Chondrocyte (in vitro differentiated cells): Measurements from ENCODE around the gene ACAP2. TPM values are rescaled to one million over a fixed set of nuclear protein-coding genes. Genes with fewer than 3 reads are reported as not detected.

ENCODE experiments used
- DNase-seq: peaks from one replicate; pipeline ENCODE4 v3.0.0; 2021; ENCODE audit warnings: mixed read lengths, low spot score
- H3K27ac Mint-ChIP-seq: one replicate; pipeline ENCODE4 v1.8.0; 2021; ENCODE audit warnings: mild to moderate bottlenecking, moderate library complexity, mixed read lengths; ENCODE audit not compliant: unreplicated experiment
- H3K27me3 Mint-ChIP-seq: 2 replicates; pipeline ENCODE4 v1.8.0; 2021; ENCODE audit warnings: low read depth, mixed read lengths
- H3K36me3 Mint-ChIP-seq: 2 replicates; pipeline ENCODE4 v1.8.0; 2021; ENCODE audit warnings: low read depth, mixed read lengths
- H3K4me1 Mint-ChIP-seq: 2 replicates; pipeline ENCODE4 v1.8.0; 2021; ENCODE audit warnings: low read depth, mild to moderate bottlenecking, mixed read lengths
- H3K4me3 Mint-ChIP-seq: one replicate; pipeline ENCODE4 v1.8.0; 2021; ENCODE audit warnings: mild to moderate bottlenecking, moderate library complexity, mixed read lengths; ENCODE audit not compliant: unreplicated experiment
- H3K9me3 Mint-ChIP-seq: 2 replicates; pipeline ENCODE4 v1.8.0; 2021; ENCODE audit warnings: low read depth, mixed read lengths
- total RNA-seq: library from RNA; stranded (reverse); gene quantifications from 3 replicates; pipeline ENCODE4 v1.2.1, GENCODE V29; 2021
- TF ChIP-seq, protein P1 (sequence below): fragments of 200-600 bp; sonication (generic); IDR thresholded peaks from 2 replicates; pipeline ENCODE4 v1.5.0; 2021; ENCODE audit warnings: antibody characterized with exemption, mild to moderate bottlenecking, moderate library complexity

ACAP2 gene
- total RNA-seq, 1 donor from 2014 or later, result 43.3 TPM

DNA sequence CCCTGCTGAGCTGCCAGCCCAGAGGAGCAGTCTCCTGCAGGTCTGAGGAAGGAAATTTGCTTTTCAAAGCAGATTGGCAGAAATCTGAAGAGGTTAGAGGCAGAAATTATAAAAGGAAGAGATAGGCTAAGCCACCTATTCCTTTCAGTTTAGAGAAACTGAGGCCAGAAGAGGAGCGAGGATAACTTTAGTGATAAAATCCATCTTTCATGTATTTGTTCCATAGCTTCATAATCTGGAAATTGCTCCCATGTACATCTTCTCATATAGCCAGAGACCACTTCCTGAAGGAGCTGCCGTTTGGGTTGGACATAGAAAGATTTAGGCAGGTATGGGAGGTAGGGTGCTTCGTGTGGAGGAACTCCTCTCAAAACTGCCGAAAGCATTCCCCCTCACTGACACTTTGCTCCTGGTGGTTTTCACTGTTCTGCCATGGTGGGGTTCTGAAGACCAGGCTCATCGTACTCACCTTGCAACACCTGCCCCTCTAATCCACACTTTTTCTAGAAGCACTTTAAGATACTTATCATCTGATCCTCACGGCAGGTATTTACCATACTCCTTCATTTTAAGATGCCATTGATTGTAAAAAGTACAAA, 670 bp upstream of the ACAP2 start:
- peak overlapping the region; percentile 70 for H3K4me3 Mint-ChIP-seq

DNA sequence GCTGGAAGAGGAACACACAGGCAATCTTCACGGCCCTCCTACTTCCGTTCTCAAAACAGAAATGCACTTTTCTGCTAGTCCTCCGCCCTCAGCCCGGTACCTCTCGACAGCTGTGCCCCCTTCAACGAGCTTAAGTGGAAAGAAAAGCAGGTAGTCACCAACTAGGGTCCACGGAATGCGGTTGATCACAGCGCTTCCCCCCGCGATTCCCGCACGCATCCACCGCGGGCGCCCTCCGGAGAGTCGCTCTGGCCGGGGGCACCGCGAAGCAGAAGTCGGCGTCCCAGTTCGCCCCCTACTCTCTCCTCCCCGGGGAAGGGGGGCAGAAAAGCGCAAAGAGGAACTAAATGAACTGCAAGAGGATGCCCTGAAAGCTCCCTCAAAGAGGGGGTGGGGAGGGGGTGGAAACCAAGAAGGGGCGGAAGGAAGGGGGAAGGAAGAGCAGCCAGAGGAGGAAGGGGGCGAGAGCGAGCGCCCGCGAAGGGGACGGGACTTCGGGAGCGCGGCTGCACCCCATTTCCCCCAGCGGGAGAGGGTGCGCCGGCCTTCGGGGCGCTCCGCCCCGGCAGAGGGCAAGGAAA, 738 bp downstream of the ACAP2 start:
- H3K9me3 Mint-ChIP-seq, result no peaks in the 10 kb centered on the region
- H3K36me3 Mint-ChIP-seq, result no peaks in the 10 kb centered on the region
- peak overlapping the region; percentile 95 for H3K27ac Mint-ChIP-seq
- H3K4me1 Mint-ChIP-seq, result peaks cover 33% of the 10 kb centered on the region
- DNase-seq, result no peak
- no peaks in the 10 kb centered on the region for H3K27me3 Mint-ChIP-seq
- TF ChIP-seq, protein P1, sequence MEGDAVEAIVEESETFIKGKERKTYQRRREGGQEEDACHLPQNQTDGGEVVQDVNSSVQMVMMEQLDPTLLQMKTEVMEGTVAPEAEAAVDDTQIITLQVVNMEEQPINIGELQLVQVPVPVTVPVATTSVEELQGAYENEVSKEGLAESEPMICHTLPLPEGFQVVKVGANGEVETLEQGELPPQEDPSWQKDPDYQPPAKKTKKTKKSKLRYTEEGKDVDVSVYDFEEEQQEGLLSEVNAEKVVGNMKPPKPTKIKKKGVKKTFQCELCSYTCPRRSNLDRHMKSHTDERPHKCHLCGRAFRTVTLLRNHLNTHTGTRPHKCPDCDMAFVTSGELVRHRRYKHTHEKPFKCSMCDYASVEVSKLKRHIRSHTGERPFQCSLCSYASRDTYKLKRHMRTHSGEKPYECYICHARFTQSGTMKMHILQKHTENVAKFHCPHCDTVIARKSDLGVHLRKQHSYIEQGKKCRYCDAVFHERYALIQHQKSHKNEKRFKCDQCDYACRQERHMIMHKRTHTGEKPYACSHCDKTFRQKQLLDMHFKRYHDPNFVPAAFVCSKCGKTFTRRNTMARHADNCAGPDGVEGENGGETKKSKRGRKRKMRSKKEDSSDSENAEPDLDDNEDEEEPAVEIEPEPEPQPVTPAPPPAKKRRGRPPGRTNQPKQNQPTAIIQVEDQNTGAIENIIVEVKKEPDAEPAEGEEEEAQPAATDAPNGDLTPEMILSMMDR, result no peak
- H3K4me3 Mint-ChIP-seq, result peak overlapping the region; percentile 95

More for the DNA sequence above, 670 bp upstream of the ACAP2 start:
- no peak for DNase-seq
- no peaks in the 10 kb centered on the region for H3K9me3 Mint-ChIP-seq
- H3K4me1 Mint-ChIP-seq, result peaks cover 33% of the 10 kb centered on the region
- H3K36me3 Mint-ChIP-seq, result no peaks in the 10 kb centered on the region
- peak overlapping the region; percentile 90 for H3K27ac Mint-ChIP-seq
- TF ChIP-seq, protein P1, result no peak
- H3K27me3 Mint-ChIP-seq, result no peaks in the 10 kb centered on the region

DNA sequence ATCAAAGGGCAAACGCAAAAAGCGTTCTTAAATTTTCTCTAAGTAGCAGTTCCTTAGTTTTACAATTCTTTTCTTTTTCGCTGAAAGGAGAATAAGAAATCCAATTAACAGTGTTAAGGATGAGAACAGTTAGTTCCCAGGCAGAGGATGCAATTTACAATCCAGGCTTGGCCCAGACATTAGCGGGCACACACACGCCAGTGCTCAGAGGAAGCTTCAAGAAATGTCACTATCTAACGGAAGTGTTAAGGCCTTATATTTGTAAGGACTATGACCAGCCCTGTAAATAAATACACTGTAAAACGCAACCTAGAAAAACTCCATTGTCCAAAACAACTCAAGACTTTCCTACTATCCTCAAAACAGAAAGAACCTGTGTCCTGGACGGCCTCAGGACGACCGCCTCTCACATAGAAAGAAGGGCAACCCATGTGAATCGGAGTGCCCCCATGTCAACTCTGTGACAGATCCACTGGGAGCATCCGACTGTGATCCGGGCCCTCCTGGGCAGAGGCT, 1.3 kb downstream of the ACAP2 start:
- Mint-ChIP-seq H3K4me3 (peak overlapping the region; percentile 95), H3K27me3 (no peaks in the 10 kb centered on the region), H3K9me3 (no peaks in the 10 kb centered on the region), H3K4me1 (peaks cover 36% of the 10 kb centered on the region), H3K36me3 (no peaks in the 10 kb centered on the region), H3K27ac (peak overlapping the region; percentile 95)
- TF ChIP-seq, protein P1, result no peak
- no peak for DNase-seq

DNA sequence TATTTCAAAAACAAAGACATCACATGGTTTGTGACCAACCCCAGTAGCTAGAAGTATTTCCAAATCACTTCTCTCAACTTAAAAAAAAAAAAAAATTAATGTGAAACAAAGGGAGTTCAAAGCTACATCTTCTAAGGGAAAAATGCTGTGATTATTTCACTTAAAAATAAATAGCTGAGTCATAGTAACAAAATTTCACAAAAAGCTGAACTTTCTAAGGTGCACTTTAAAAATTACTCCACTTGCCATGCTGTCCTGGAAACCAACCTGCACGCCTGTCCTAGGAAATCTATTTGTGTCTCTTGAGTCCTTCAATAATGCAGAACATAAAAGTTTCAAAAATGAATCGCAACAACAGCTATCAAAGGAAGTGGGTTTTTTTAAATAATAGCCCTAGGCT, 1.8 kb downstream of the ACAP2 start:
- peak overlapping the region; percentile 95 for H3K27ac Mint-ChIP-seq
- H3K9me3 Mint-ChIP-seq, result no peaks in the 10 kb centered on the region
- H3K4me1 Mint-ChIP-seq, result peaks cover 40% of the 10 kb centered on the region
- TF ChIP-seq, protein P1, result no peak
- peak overlapping the region; percentile 95 for H3K4me3 Mint-ChIP-seq
- no peak for DNase-seq
- H3K36me3 Mint-ChIP-seq, result no peaks in the 10 kb centered on the region
- no peaks in the 10 kb centered on the region for H3K27me3 Mint-ChIP-seq

DNA sequence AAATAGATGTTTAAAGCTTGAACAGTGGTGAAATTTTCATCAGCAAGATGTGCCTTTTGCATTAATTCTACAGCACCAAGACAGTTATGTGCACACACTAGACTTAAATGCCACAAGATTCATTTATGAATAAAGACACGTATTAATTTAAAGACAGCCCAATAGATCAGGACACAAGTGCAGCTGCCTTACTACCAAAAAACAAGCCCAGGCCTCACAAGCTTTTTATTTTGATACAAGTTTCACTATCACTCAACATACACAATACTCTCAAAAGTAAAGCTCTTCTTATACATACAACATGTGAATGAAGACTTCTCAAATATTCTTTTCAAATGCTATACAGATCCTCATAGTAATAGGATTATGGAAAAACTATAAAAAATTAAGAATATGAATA, 2.4 kb downstream of the ACAP2 start:
- no peak for DNase-seq
- peak overlapping the region; percentile 38 for H3K27ac Mint-ChIP-seq
- H3K9me3 Mint-ChIP-seq, result no peaks in the 10 kb centered on the region

More for the DNA sequence above, 2.4 kb downstream of the ACAP2 start:
- H3K27me3 Mint-ChIP-seq, result no peaks in the 10 kb centered on the region
- no peak overlapping the region for H3K4me3 Mint-ChIP-seq
- H3K4me1 Mint-ChIP-seq, result peaks cover 41% of the 10 kb centered on the region
- no peaks in the 10 kb centered on the region for H3K36me3 Mint-ChIP-seq
- TF ChIP-seq, protein P1, result no peak
